PC-3 (cell line): ENCODE results near the gene TEPSIN. TPM values are rescaled to one million over a fixed set of nuclear protein-coding genes. Genes with fewer than 3 reads are reported as not detected.

Experiments used
- ATAC-seq: fragments of 200-7000 bp; cut with Tn5 transposase; 2 replicates; pipeline ENCODE4 v1.9.1; 2020; ENCODE audit warnings: mild to moderate bottlenecking, moderate library complexity
- BruUV-seq: library from RNA; stranded (reverse); fragments of 400-500 nt; replicated peaks from 2 replicates; lab custom pipeline; 2021; lab: Mats Ljungman, UMichigan
- CTCF ChIA-PET: fragments of 300-600 bp; sonication (Branson Sonifier 250); formaldehyde crosslinking; loops from one replicate; lab custom pipeline; 2022; ENCODE audit warnings: antibody characterized with exemption; lab: Charles Lee
- POLR2A ChIA-PET: fragments of 300-600 bp; sonication (Branson Sonifier 250); formaldehyde crosslinking; loops from one replicate; lab custom pipeline; 2022; ENCODE audit warnings: antibody characterized with exemption; ENCODE audit not compliant: unreplicated experiment; lab: Charles Lee
- DNase-seq: peaks from one replicate; pipeline ENCODE4 v3.0.0-alpha.2; 2015
- H2AFZ ChIP-seq: fragments of 300-600 bp; sonication (generic); 2 replicates; pipeline ENCODE4 v1.6.0; 2016; ENCODE audit warnings: antibody characterized with exemption, low read length
- H3F3A ChIP-seq: fragments of 300-600 bp; sonication (generic); one replicate; pipeline ENCODE4 v1.6.0; 2017; ENCODE audit warnings: antibody characterized with exemption, low read length, control low read depth, mild to moderate bottlenecking; ENCODE audit not compliant: unreplicated experiment
- H3K27ac ChIP-seq: fragments of 300-600 bp; sonication (generic); 2 replicates; pipeline ENCODE4 v1.5.1; 2016; ENCODE audit warnings: mild to moderate bottlenecking, low read length
- H3K27me3 ChIP-seq: fragments of 300-600 bp; sonication (generic); 2 replicates; pipeline ENCODE4 v1.6.1; 2016; ENCODE audit warnings: low read length, mixed read lengths
- H3K36me3 ChIP-seq: fragments of 300-600 bp; sonication (generic); 2 replicates; pipeline ENCODE4 v1.6.1; 2016; ENCODE audit warnings: low read depth, mixed run types, low read length, mixed read lengths
- H3K4me1 ChIP-seq: fragments of 300-600 bp; sonication (generic); 2 replicates; pipeline ENCODE4 v1.5.1; 2016; ENCODE audit warnings: low read length; ENCODE audit not compliant: insufficient read depth
- H3K4me2 ChIP-seq: fragments of 300-600 bp; sonication (generic); 2 replicates; pipeline ENCODE4 v1.6.0; 2016; ENCODE audit warnings: low read length
- H3K4me3 ChIP-seq: fragments of 300-600 bp; sonication (generic); 2 replicates; pipeline ENCODE4 v1.5.1; 2016; ENCODE audit warnings: mild to moderate bottlenecking, low read length, mixed read lengths
- H3K79me2 ChIP-seq: fragments of 300-600 bp; sonication (generic); 2 replicates; pipeline ENCODE4 v1.6.1; 2017; ENCODE audit warnings: low read length, mixed read lengths
- H3K9ac ChIP-seq: fragments of 300-600 bp; sonication (generic); 2 replicates; pipeline ENCODE4 v1.6.0; 2016; ENCODE audit warnings: mild to moderate bottlenecking, low read length
- H3K9me2 ChIP-seq: fragments of 300-600 bp; sonication (generic); replicated peaks from 2 replicates; pipeline ENCODE4 v1.6.1; 2016; ENCODE audit warnings: mixed run types, low read length, mixed read lengths
- H3K9me3 ChIP-seq: fragments of 300-600 bp; sonication (generic); 2 replicates; pipeline ENCODE4 v1.6.1; 2016; ENCODE audit warnings: low read length, mixed read lengths
- H4K20me1 ChIP-seq: fragments of 300-600 bp; sonication (generic); 2 replicates; pipeline ENCODE4 v1.6.1; 2016; ENCODE audit warnings: low read length, mixed read lengths
- CTCF ChIP-seq: fragments of 300-600 bp; sonication (generic); conservative IDR thresholded peaks from 2 replicates; pipeline ENCODE4 v1.5.1; 2017; ENCODE audit warnings: antibody characterized with exemption, low read depth, mild to moderate bottlenecking, low read length
- EZH2 ChIP-seq: fragments of 300-600 bp; sonication (generic); IDR thresholded peaks from one replicate; pipeline ENCODE4 v1.6.1; 2017; ENCODE audit warnings: antibody characterized with exemption, mild to moderate bottlenecking, low read length; ENCODE audit not compliant: unreplicated experiment
- EZH2phosphoT487 ChIP-seq: fragments of 300-600 bp; sonication (generic); IDR thresholded peaks from 2 replicates; pipeline ENCODE4 v1.6.1; 2018; ENCODE audit warnings: mild to moderate bottlenecking, antibody characterized with exemption, low read length, borderline replicate concordance
- intact Hi-C: fragments of 100-400 bp; cut with micrococcal nuclease; formaldehyde crosslinking; loops from 2 replicates; pipeline ENCODE4 v1.9.0; 2023
- total RNA-seq: library from RNA; depleted of rRNA; stranded (reverse); fragments of >200 nt; gene quantifications from 2 replicates; pipeline ENCODE4 v1.2.3, GENCODE V29; 2014

The TEPSIN gene
- total RNA-seq, 1 experiment from 2014 or later, result 28.8 TPM

GRCh38 chr17:81189670-81190530, 49.0 kb downstream of the TEPSIN start:
- Histone ChIP-seq H3K4me1 (no peaks in the 10 kb centered on the region), H4K20me1 (no peaks in the 10 kb centered on the region), H2AFZ (no peak overlapping the region), H3F3A (no peaks in the 10 kb centered on the region), H3K36me3 (no peaks in the 10 kb centered on the region; the same call in 1 of the 2 replicates), H3K9me3 (no peaks in the 10 kb centered on the region), H3K4me2 (no peak overlapping the region), H3K27ac (no peak overlapping the region), H3K9me2 (no peaks in the 10 kb centered on the region), H3K27me3 (no peaks in the 10 kb centered on the region), H3K9ac (no peak overlapping the region), H3K4me3 (no peak overlapping the region), H3K79me2 (no peaks in the 10 kb centered on the region)
- ATAC-seq, result peak; percentile 57
- TF ChIP-seq EZH2phosphoT487 (no peak), CTCF (peak; percentile 34; the same call in 1 of the 2 replicates)
- CTCF ChIA-PET, result no interaction called here
- DNase-seq, result no peak
- POLR2A ChIA-PET, result no interaction called here
- no TSS peak for BruUV-seq
- intact Hi-C loops, result no loop called here

- Histone ChIP-seq H3K9me3 (no peaks in the 10 kb centered on the region), H3K27ac (no peak overlapping the region), H3K4me1 (no peaks in the 10 kb centered on the region), H3K4me2 (no peak overlapping the region), H3F3A (no peaks in the 10 kb centered on the region), H3K9ac (no peak overlapping the region), H2AFZ (no peak overlapping the region), H3K36me3 (no peaks in the 10 kb centered on the region; the same call in 1 of the 2 replicates), H3K9me2 (no peaks in the 10 kb centered on the region), H4K20me1 (no peaks in the 10 kb centered on the region), H3K4me3 (no peak overlapping the region), H3K79me2 (no peaks in the 10 kb centered on the region), H3K27me3 (no peaks in the 10 kb centered on the region)
- intact Hi-C loops, result no loop called here
- ChIA-PET CTCF (no interaction called here), POLR2A (no interaction called here)
- BruUV-seq, result no TSS peak
- ATAC-seq (no peak), DNase-seq (no peak)
- TF ChIP-seq EZH2phosphoT487 (no peak), EZH2 (no peak), CTCF (no peak)
Measured at GRCh38 chr17:81189016-81189415, 49.8 kb downstream of the TEPSIN start.

- Histone ChIP-seq H3K9me3 (no peaks in the 10 kb centered on the region), H3K9ac (no peak overlapping the region), H3K79me2 (no peaks in the 10 kb centered on the region), H3K27ac (no peak overlapping the region), H2AFZ (no peak overlapping the region), H3F3A (no peaks in the 10 kb centered on the region), H3K4me2 (no peak overlapping the region), H3K4me3 (no peak overlapping the region), H4K20me1 (no peaks in the 10 kb centered on the region), H3K9me2 (no peaks in the 10 kb centered on the region), H3K4me1 (no peaks in the 10 kb centered on the region), H3K36me3 (no peaks in the 10 kb centered on the region), H3K27me3 (no peaks in the 10 kb centered on the region)
- no peak for TF ChIP-seq EZH2phosphoT487
- no peak for TF ChIP-seq EZH2
- TF ChIP-seq CTCF, result no peak
- ATAC-seq, result no peak
- ChIA-PET CTCF (no interaction called here), POLR2A (no interaction called here)
- intact Hi-C loops, result no loop called here
- no peak for DNase-seq
- BruUV-seq, result no TSS peak
Measured at GRCh38 chr17:81188491-81188840, 50.4 kb downstream of the TEPSIN start.
